Adrenal gland (tissue), 12 donors: ENCODE data around the gene SCUBE1. TPM values are rescaled to one million over a fixed set of nuclear protein-coding genes. Genes with fewer than 3 reads are reported as not detected.
A peak's percentile ranks its signal among the peaks of the same experiment; 100 is the strongest.

Source experiments
- DNase-seq, 7 donors: peaks; one replicate each; pipeline ENCODE4 v3.0.0-alpha.2; 2019 to 2020
- H3K27ac ChIP-seq, 5 donors: fragments of 200-600 bp; sonication (generic) in 4 of 5; 1 replicate in 3 of 5; 2 replicates in 2 of 5; pipeline versions ENCODE4 v1.5.1 to v1.8.0; 2016 to 2020; ENCODE audit warnings: mild to moderate bottlenecking in 1 of 5
- H3K27me3 ChIP-seq: fragments of 200-600 bp; 2 replicates; pipeline ENCODE4 v1.8.0; 2021
- H3K36me3 ChIP-seq, 2 donors: fragments of 200-600 bp; replicated peaks in 1 of 2; 1 replicate in 1 of 2; 2 replicates in 1 of 2; pipeline versions ENCODE4 v1.5.1 to v1.8.0; 2018 to 2022
- H3K4me1 ChIP-seq, 2 donors: fragments of 200-600 bp; replicated peaks in 1 of 2; 1 replicate in 1 of 2; 2 replicates in 1 of 2; pipeline versions ENCODE4 v1.5.1 to v1.8.0; 2018 to 2021
- H3K4me3 ChIP-seq, 4 donors: fragments of 200-600 bp; sonication (generic) in 3 of 4; one replicate each; pipeline ENCODE4 v1.5.1; 2016 to 2018
- H3K9me3 ChIP-seq, 3 donors: fragments of 200-600 bp; sonication (generic) in 1 of 3; replicated peaks in 1 of 3; 1 replicate in 2 of 3; 2 replicates in 1 of 3; pipeline versions ENCODE4 v1.5.1 to v1.8.0; 2016 to 2021
- POLR2A ChIP-seq, 2 donors: fragments of 450-650 bp; IDR thresholded peaks; one replicate each; pipeline ENCODE4 v1.6.1; 2017; ENCODE audit warnings: antibody characterized with exemption in 2 of 2, mild to moderate bottlenecking in 2 of 2, moderate library complexity in 1 of 2
- WGBS, 4 donors: extraction: QIAGEN DNeasy Blood & Tissue Kit in 2 of 4; methylation state at CpG; one replicate each; pipeline versions ENCODE4 v1.1.5 to v1.1.7; 2013 to 2017; 5-methylcytosine and 5-hydroxymethylcytosine counted together
- intact Hi-C, 2 donors: fragments of 100-400 bp; cut with DNase I; formaldehyde crosslinking; loops; one replicate each; pipeline versions ENCODE4 v1.14.1 to v1.15.0; 2022 to 2023
- polyA plus RNA-seq, 3 donors: library from polyadenylated mRNA; stranded (reverse); fragments of 200-250 nt in 2 of 3; fragments of 350-450 nt in 1 of 3; fragmentation: Illumina TruSeq in 1 of 3; extraction: RNeasy Lipid Tissue Mini Kit (QIAGEN cat#74804) in 1 of 3; gene quantifications; one replicate each; pipeline ENCODE4 v1.2.3, GENCODE V29; 2013 to 2014
- total RNA-seq, 9 donors: library from RNA; depleted of rRNA in 4 of 9; stranded (reverse); fragments of >200 nt in 4 of 9; fragments of 120-200 nt in 1 of 9; fragmentation: NEBNext Ultra II Directional in 1 of 9; extraction: Animal tissue kit (Norgen Biotek cat#: 25700) in 1 of 9; gene quantifications; one replicate each; pipeline versions ENCODE4 v1.1.0 to v1.2.4, GENCODE V29; 2013 to 2023
- TF ChIP-seq, protein P1 (sequence below), 6 experiments: fragments of 450-650 bp in 4 of 6; fragments of 200-600 bp in 2 of 6; sonication (generic) in 1 of 6; IDR thresholded peaks; 1 replicate in 5 of 6; 2 replicates in 1 of 6; pipeline versions ENCODE4 v1.5.1 to v1.8.0; 2016 to 2021; ENCODE audit warnings: antibody characterized with exemption in 6 of 6, mild to moderate bottlenecking in 2 of 6, moderate library complexity in 1 of 6
- donor health status: healthy with polysubstance abuse.
- donor health status: Bipolar disorder and iron deficiency.
- donor health status: DM: yes; HTN: yes; CAD: no.
- donor health status: DM: no; HTN: no; CAD: no.
- donor health status: DM: no; HTN: no; CAD: no.
- donor health status: DM: yes; HTN: yes; CAD: no.

The SCUBE1 gene
- total and polyA plus RNA-seq, 12 donors: 1.4 to 34.0 (median 8.8) TPM

- peak overlapping the region in 4 of 5 donors; percentile 43 to 87 (median 74) for H3K27ac ChIP-seq
- H3K9me3 ChIP-seq: no peaks in the 10 kb centered on the region
- peaks cover 0 to 38% of the 10 kb centered on the region in 2 donors for H3K4me1 ChIP-seq
- WGBS, 4 donors: 73 to 85% (median 80%) methylated on average over 11 to 15 of the region's 15 CpGs
- no peaks in the 10 kb centered on the region for H3K36me3 ChIP-seq
- TF ChIP-seq, protein P1, sequence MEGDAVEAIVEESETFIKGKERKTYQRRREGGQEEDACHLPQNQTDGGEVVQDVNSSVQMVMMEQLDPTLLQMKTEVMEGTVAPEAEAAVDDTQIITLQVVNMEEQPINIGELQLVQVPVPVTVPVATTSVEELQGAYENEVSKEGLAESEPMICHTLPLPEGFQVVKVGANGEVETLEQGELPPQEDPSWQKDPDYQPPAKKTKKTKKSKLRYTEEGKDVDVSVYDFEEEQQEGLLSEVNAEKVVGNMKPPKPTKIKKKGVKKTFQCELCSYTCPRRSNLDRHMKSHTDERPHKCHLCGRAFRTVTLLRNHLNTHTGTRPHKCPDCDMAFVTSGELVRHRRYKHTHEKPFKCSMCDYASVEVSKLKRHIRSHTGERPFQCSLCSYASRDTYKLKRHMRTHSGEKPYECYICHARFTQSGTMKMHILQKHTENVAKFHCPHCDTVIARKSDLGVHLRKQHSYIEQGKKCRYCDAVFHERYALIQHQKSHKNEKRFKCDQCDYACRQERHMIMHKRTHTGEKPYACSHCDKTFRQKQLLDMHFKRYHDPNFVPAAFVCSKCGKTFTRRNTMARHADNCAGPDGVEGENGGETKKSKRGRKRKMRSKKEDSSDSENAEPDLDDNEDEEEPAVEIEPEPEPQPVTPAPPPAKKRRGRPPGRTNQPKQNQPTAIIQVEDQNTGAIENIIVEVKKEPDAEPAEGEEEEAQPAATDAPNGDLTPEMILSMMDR (IDR thresholded peaks at IDR 0.05): no peak
- peak in 1 of 2 donors; percentile 30 for TF ChIP-seq POLR2A (IDR thresholded peaks at IDR 0.05)
- intact Hi-C loops: no loop called here
- peak; percentile 58 to 96 (median 83) for DNase-seq
- H3K4me3 ChIP-seq: no peak overlapping the region
- H3K27me3 ChIP-seq: no peaks in the 10 kb centered on the region
These were observed 49.3 kb downstream of the SCUBE1 start for GRCh38 chr22:43293655-43294392.

- peak overlapping the region in 4 of 5 donors; percentile 10 to 87 (median 40) for H3K27ac ChIP-seq
- no peak for DNase-seq
- peaks cover 0 to 39% of the 10 kb centered on the region in 2 donors for H3K4me1 ChIP-seq
- TF ChIP-seq, protein P1 (IDR thresholded peaks at IDR 0.05): no peak
- TF ChIP-seq POLR2A (IDR thresholded peaks at IDR 0.05): no peak
- no peaks in the 10 kb centered on the region for H3K9me3 ChIP-seq
- WGBS, 4 donors: 78 to 97% (median 89%) methylated on average over 5 to 17 of the region's 17 CpGs
- H3K4me3 ChIP-seq: no peak overlapping the region
- no peaks in the 10 kb centered on the region for H3K36me3 ChIP-seq
- H3K27me3 ChIP-seq: no peaks in the 10 kb centered on the region
- intact Hi-C loops: no loop called here
These were observed 49.9 kb downstream of the SCUBE1 start for GRCh38 chr22:43293259-43293654.

DNA sequence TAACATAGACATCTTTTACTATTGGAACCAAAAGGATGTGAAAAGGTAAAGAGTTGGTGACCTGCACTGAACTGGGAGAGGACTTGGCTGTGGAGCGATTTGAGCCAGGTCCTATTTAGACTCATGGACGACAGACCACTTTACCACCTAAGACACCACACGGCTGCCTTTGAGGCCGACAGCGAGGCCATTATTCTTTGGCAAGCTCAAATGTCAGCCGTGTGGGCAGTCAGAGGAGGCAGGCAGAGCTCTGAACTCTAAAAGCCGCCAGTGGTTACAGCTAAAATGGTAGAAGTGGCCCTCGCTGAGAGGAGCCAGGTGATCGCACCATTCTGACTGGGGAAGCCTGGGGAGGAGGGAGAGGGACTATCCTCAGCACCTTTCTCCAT lies 50.5 kb downstream of the SCUBE1 start:
- Histone ChIP-seq H3K4me1 (peaks cover 0 to 39% of the 10 kb centered on the region in 2 donors), H3K27ac (peak overlapping the region in 2 of 5 donors; percentile 65 to 87), H3K9me3 (no peaks in the 10 kb centered on the region), H3K36me3 (no peaks in the 10 kb centered on the region), H3K27me3 (no peaks in the 10 kb centered on the region), H3K4me3 (no peak overlapping the region)
- no peak for DNase-seq
- no peak for TF ChIP-seq POLR2A (IDR thresholded peaks at IDR 0.05)
- TF ChIP-seq, protein P1 (IDR thresholded peaks at IDR 0.05): no peak
- intact Hi-C loops: no loop called here
- WGBS, 4 donors: 88 to 95% (median 92%) methylated on average over 8 to 9 of the region's 9 CpGs

DNA sequence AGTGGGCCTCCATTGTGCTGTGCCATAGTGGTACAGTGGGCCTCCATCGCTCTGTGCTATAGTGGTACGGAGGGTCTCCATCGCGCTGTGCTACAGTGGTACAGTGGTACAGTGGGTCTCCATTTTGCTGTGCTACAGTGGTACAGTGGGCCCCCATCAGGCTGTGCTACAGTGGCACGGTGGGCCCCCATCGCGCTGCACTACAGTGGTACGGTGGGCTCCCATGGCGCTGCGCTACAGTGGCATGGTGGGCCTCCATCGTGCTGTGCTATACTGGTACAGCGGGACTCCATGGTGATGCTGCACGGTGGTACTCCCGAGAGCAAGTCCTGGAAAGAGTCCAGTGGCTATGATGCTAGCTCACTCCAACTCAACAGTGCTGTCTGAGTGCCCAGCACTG lies 51.8 kb downstream of the SCUBE1 start:
- H3K27me3 ChIP-seq: no peaks in the 10 kb centered on the region
- no peak overlapping the region for H3K4me3 ChIP-seq
- no peak for DNase-seq
- no peaks in the 10 kb centered on the region for H3K36me3 ChIP-seq
- TF ChIP-seq, protein P1 (IDR thresholded peaks at IDR 0.05): no peak
- no peak for TF ChIP-seq POLR2A (IDR thresholded peaks at IDR 0.05)
- 95 to 100% (median 95%) methylated on average over 6 to 14 of the region's 14 CpGs; no CpG with 5 or more reads in 1 of the 4 donors for WGBS, 4 donors
- peaks cover 0 to 39% of the 10 kb centered on the region in 2 donors for H3K4me1 ChIP-seq
- intact Hi-C loops: no loop called here
- no peaks in the 10 kb centered on the region for H3K9me3 ChIP-seq
- peak overlapping the region in 1 of 5 donors; percentile 60 for H3K27ac ChIP-seq
